Common myeloid progenitor, CD34-positive (primary cell): ENCODE measurements around the gene DUSP1.

Source experiments
- CTCF ChIA-PET: fragments of 350-600 bp; sonication (Branson Sonifier 250); formaldehyde crosslinking; loops from one replicate; lab custom pipeline; 2021; ENCODE audit warnings: antibody characterized with exemption; lab: Charles Lee
- POLR2A ChIA-PET: fragments of 350-600 bp; sonication (Branson Sonifier 250); formaldehyde crosslinking; loops from one replicate; lab custom pipeline; 2021; ENCODE audit warnings: antibody characterized with exemption; lab: Charles Lee
- DNase-seq, 3 donors: peaks; one replicate each; pipeline versions ENCODE4 v3.0.0 to v3.0.0-alpha.2; 2013
- H3K27ac ChIP-seq, 2 experiments: 1 replicate in 1 of 2; 2 replicates in 1 of 2; pipeline ENCODE4 v1.7.0; 2013; ENCODE audit warnings: inconsistent platforms in 2 of 2, low read length in 2 of 2, mild to moderate bottlenecking in 2 of 2, low read depth in 1 of 2, moderate library complexity in 1 of 2; ENCODE audit not compliant: severe bottlenecking in 2 of 2, insufficient read depth in 1 of 2, poor library complexity in 1 of 2
- H3K27me3 ChIP-seq, 5 experiments: replicated peaks in 2 of 5; 1 replicate in 3 of 5; 2 replicates in 2 of 5; pipeline versions ENCODE4 v1.6.1 to v1.7.0; 2013; ENCODE audit warnings: low read length in 4 of 5, mild to moderate bottlenecking in 2 of 5, moderate library complexity in 2 of 5, inconsistent platforms in 1 of 5; ENCODE audit not compliant: insufficient read depth in 5 of 5, control insufficient read depth in 4 of 5
- H3K36me3 ChIP-seq, 4 experiments: 1 replicate in 2 of 4; 2 replicates in 2 of 4; pipeline versions ENCODE4 v1.6.1 to v1.7.0; 2013; ENCODE audit warnings: low read length in 3 of 4, control low read depth in 1 of 4, mild to moderate bottlenecking in 1 of 4; ENCODE audit not compliant: control insufficient read depth in 4 of 4, insufficient read depth in 4 of 4
- H3K4me1 ChIP-seq, 4 experiments: 1 replicate in 3 of 4; 2 replicates in 1 of 4; pipeline versions ENCODE4 v1.6.1 to v1.7.1; 2013; ENCODE audit warnings: low read length in 3 of 4, mild to moderate bottlenecking in 3 of 4, control low read depth in 1 of 4, inconsistent platforms in 1 of 4, moderate library complexity in 1 of 4; ENCODE audit not compliant: control insufficient read depth in 4 of 4, insufficient read depth in 4 of 4; ENCODE audit errors: control extremely low read depth in 1 of 4
- H3K4me3 ChIP-seq, 7 experiments: 1 replicate in 4 of 7; 2 replicates in 3 of 7; pipeline versions ENCODE4 v1.5.1 to v1.7.0; 2013; ENCODE audit warnings: mild to moderate bottlenecking in 7 of 7, low read length in 6 of 7, moderate library complexity in 6 of 7, inconsistent platforms in 2 of 7, low read depth in 2 of 7, control low read depth in 1 of 7; ENCODE audit not compliant: insufficient read depth in 4 of 7, control insufficient read depth in 1 of 7; ENCODE audit errors: extremely low read depth in 1 of 7
- H3K9me3 ChIP-seq, 5 experiments: 1 replicate in 4 of 5; 2 replicates in 1 of 5; pipeline versions ENCODE4 v1.6.1 to v1.7.1; 2013; ENCODE audit warnings: low read length in 4 of 5, mild to moderate bottlenecking in 2 of 5, inconsistent platforms in 1 of 5, low read depth in 1 of 5, moderate library complexity in 1 of 5; ENCODE audit not compliant: control insufficient read depth in 4 of 5, insufficient read depth in 2 of 5; ENCODE audit errors: control extremely low read depth in 1 of 5
- WGBS: methylation state at CpG from one replicate; pipeline ENCODE4 v1.1.5; 2013; ENCODE audit not compliant: insufficient coverage; 5-methylcytosine and 5-hydroxymethylcytosine counted together

DUSP1 gene

GRCh38 chr5:172774561-172775315, 3.7 kb upstream of the DUSP1 start:
- CTCF ChIA-PET, result interaction anchor here (0.8 to 8.1 kb wide), 10 partner anchors 14 to 158 kb away, joined by 3 to 66 read pairs (median 4); no protein-coding TSS in a partner anchor
- Histone ChIP-seq H3K27me3 (no peaks in the 10 kb centered on the region), H3K4me1 (peaks cover 32 to 79% (median 62%) of the 10 kb centered on the region in 4 experiments), H3K27ac (no peak overlapping the region), H3K36me3 (peaks cover 0 to 8% (median 4%) of the 10 kb centered on the region in 4 experiments), H3K9me3 (no peaks in the 10 kb centered on the region), H3K4me3 (no peak overlapping the region)
- POLR2A ChIA-PET, result no interaction called here
- WGBS, result 77% methylated on average over 6 of the region's 7 CpGs
- DNase-seq, result no peak

DNA sequence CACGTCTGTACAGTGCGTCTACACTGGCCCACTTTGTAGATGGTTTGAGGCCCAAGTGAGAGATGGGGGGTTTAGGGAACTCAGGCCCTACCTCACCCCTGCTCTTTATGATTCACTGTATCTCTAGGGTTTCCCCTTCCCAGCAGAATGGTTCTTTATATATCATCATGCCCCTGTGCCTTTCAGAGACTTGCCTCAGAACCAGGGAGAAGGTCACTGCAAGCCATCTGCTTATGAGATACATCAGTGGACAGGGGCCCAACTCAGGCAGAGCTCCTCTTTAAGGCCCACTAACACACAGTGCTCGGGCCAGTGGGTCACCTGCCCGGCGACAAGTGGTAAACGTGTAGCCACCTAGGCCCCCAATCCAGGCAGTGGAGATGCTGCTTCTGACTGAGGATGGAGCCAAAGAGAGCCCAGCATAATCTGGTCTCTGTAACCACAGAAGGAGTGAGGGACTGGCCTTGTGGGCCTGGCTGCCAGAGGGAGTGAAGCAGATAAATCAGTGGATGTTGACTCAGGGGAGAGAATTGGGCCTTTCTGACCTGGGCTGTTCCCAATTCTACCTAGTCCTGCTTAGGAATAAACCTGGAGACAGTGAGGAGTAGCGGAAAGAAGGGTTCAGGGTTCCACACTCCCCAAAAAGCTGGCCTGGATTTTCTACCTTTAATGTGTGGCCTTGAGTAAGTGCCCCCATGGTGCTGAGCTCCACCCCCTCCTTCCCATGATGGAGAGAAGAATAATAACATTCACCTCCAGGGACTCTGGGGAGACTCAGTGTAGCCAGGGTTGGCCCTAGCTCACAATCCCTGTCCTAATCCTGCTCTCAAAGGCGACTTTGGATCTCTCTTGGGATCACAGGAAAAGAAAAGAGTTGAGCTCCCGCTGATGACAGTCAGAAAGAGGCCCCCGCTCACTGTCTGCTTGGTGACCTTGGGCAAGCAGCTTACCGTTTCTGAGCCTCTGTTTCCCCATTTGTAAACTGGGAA, 2.8 kb upstream of the DUSP1 start:
- WGBS, result 92% methylated on average over 6 of the region's 11 CpGs
- H3K4me3 ChIP-seq, result peak overlapping the region in 1 of 7 experiments; percentile 36
- peaks cover 0 to 18% (median 14%) of the 10 kb centered on the region in 4 experiments for H3K36me3 ChIP-seq
- no peaks in the 10 kb centered on the region for H3K27me3 ChIP-seq
- ChIA-PET POLR2A (interaction anchor here (0.6 kb wide), 1 partner anchor 76 kb away, joined by 3 read pairs; no protein-coding TSS in a partner anchor), CTCF (interaction anchor here (0.6 to 8.1 kb wide), 10 partner anchors 7 to 159 kb away, joined by 3 to 66 read pairs (median 5); no protein-coding TSS in a partner anchor)
- DNase-seq, result peak in 2 of 3 donors; percentile 55 to 56
- H3K4me1 ChIP-seq, result peaks cover 37 to 85% (median 72%) of the 10 kb centered on the region in 4 experiments
- H3K27ac ChIP-seq, result peak overlapping the region; percentile 98 to 99
- no peaks in the 10 kb centered on the region for H3K9me3 ChIP-seq

GRCh38 chr5:172772112-172772906, 1.3 kb upstream of the DUSP1 start:
- peak; percentile 94 to 98 (median 98) for DNase-seq
- WGBS, result under 1% methylated on average over 46 of the region's 50 CpGs
- CTCF ChIA-PET, result interaction anchor here (0.6 to 8.1 kb wide), 25 partner anchors 8 to 161 kb away, joined by 3 to 66 read pairs (median 5); no protein-coding TSS in a partner anchor
- H3K27me3 ChIP-seq, result no peaks in the 10 kb centered on the region
- peak overlapping the region; percentile 10 to 95 (median 84) for H3K4me3 ChIP-seq
- peaks cover 31 to 76% (median 69%) of the 10 kb centered on the region in 4 experiments for H3K4me1 ChIP-seq
- H3K36me3 ChIP-seq, result peaks cover 5 to 31% (median 22%) of the 10 kb centered on the region in 4 experiments
- H3K27ac ChIP-seq, result peak overlapping the region; percentile 98 to 99
- no peaks in the 10 kb centered on the region for H3K9me3 ChIP-seq
- POLR2A ChIA-PET, result interaction anchor here (0.5 to 4.7 kb wide), 22 partner anchors 8 to 161 kb away, joined by 3 to 37 read pairs (median 5); no protein-coding TSS in a partner anchor

- WGBS, result 0% methylated on average over 36 of the region's 40 CpGs
- no peak for DNase-seq
These were observed 580 bp upstream of the DUSP1 start for GRCh38 chr5:172771439-172772111.

DNA sequence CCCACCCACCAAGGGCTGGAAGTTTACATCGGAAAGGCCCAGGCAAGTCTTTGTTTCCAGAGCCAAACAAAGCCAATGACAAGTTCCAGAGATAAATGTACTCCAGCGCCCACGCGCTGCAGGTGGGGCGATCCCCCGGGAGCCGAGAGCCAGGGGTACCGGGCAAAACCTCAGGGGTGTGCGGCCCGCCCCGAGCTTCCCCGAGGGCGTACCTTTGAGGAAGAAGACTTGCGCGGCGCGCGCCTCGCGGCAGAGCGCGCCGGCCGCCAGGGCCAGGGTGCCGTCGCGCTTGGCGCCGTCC, 671 bp downstream of the DUSP1 start:
- H3K27me3 ChIP-seq, result no peaks in the 10 kb centered on the region
- ChIA-PET POLR2A (interaction anchor here (0.7 to 4.7 kb wide), 14 partner anchors 9 to 104 kb away, joined by 3 to 37 read pairs (median 10); no protein-coding TSS in a partner anchor), CTCF (interaction anchor here (0.9 to 8.1 kb wide), 11 partner anchors 9 to 79 kb away, joined by 3 to 66 read pairs (median 5); no protein-coding TSS in a partner anchor)
- H3K9me3 ChIP-seq, result no peaks in the 10 kb centered on the region
- peak overlapping the region; percentile 98 to 99 for H3K27ac ChIP-seq
- H3K36me3 ChIP-seq, result peaks cover 5 to 31% (median 22%) of the 10 kb centered on the region in 4 experiments
- no peak for DNase-seq
- peak overlapping the region; percentile 86 to 99 (median 95) for H3K4me3 ChIP-seq
- WGBS, result 0% methylated on average over 29 of the region's 29 CpGs
- H3K4me1 ChIP-seq, result peaks cover 14 to 82% (median 71%) of the 10 kb centered on the region in 4 experiments

More at GRCh38 chr5:172771439-172772111, 580 bp upstream of the DUSP1 start:
- POLR2A ChIA-PET, result interaction anchor here (0.5 to 4.7 kb wide), 24 partner anchors 7 to 162 kb away, joined by 3 to 37 read pairs (median 7); no protein-coding TSS in a partner anchor
- H3K9me3 ChIP-seq, result no peaks in the 10 kb centered on the region
- peaks cover 25 to 74% (median 66%) of the 10 kb centered on the region in 4 experiments for H3K4me1 ChIP-seq
- peaks cover 5 to 31% (median 22%) of the 10 kb centered on the region in 4 experiments for H3K36me3 ChIP-seq
- peak overlapping the region; percentile 98 to 99 for H3K27ac ChIP-seq
- no peaks in the 10 kb centered on the region for H3K27me3 ChIP-seq
- H3K4me3 ChIP-seq, result peak overlapping the region; percentile 48 to 95 (median 84)
- CTCF ChIA-PET, result interaction anchor here (0.6 to 8.1 kb wide), 27 partner anchors 9 to 904 kb away, joined by 3 to 66 read pairs (median 5); no protein-coding TSS in a partner anchor
